GM21737 (cell line): Measurements from ENCODE around the gene XPR1.
A peak's percentile ranks its signal among the peaks of the same experiment; 100 is the strongest.

Source experiments
- ATAC-seq: cut with Tn5 transposase; IDR thresholded peaks from one replicate; pipeline ENCODE4 v1.9.1; 2021; ENCODE audit warnings: mild to moderate bottlenecking, moderate library complexity; ENCODE audit not compliant: unreplicated experiment

Gene XPR1

DNA sequence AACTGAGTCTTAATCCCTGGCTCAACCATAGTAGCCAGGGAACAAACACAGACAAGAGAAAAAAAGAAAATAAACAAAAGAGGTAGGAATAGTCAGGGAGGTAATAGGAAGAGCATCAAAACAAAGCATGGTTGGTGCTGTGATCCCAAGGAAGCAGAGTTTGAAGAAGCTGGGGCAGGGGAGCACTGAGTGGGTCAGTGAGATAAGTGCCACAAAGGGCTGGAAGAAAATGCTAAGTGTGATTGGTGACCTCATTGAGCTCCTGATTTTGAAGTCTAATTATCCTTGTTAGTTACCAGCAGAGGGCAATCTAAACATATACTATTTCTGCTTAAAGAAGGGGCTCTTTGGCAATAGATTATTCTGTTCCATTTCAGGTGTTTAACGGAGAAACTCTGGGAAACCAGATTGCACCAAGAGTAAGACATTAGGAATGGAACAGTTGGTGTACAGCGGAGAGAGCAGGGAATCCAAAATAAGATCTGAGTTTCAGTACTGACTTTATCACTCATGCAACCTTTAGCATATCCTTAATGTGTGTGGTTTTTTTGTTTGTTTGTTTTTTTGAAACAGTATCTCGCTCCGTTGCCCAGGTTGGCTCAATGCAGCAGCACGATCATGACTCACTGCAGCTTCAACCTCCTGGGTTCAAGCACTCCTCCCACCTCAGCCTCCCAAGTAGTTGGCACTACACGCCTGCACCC lies 250.1 kb downstream of the XPR1 start:
- no peak for ATAC-seq

DNA sequence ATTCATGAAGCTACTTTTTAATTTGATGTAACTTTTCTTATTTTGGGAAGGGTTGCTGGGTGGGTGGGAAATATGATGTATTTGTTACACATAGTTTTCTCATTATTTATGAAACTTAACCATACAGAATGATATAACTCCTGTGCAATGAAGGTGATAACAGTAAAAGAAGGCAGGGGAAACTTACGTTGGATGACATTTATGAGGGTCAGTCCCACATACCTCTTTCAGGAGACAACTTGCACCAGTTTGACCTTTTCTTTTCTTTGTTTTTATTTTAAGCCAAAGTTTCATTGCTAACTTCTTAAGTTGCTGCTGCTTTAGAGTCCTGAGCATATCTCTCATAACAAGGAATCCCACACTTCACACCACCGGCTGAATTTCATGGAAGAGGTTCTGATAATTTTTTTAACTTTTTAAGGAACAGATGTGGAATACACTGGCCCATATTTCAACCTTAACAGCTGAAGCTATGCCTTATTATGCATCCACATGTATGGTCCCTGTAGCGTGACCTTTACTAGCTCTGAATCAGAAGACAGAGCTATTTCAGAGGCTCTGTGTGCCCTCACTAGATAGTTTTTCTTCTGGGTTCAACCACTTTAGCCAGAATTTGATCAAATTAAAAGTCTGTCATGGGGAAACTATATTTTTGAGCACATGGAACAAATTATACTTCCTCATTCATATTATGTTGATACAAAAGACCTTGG lies 252.9 kb downstream of the XPR1 start:
- no peak for ATAC-seq

DNA sequence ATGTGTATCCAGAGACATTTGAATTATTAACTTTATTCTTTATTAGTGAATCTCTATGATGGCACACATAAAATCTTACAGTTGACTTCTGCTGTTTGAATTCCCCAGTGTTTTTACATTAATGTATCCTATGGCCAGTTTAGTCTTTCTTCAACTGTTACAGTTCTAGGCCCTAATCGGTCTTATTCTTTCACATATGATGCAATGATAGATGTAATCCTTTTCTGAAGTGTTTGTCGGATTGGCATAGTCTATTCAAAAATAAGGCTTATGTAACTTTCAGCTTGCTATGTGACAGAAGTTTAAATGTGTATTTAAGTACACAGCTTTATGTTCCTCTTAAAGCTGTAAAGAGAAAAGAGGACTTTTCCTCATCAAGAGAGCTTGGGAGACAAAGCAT lies 254.5 kb downstream of the XPR1 start:
- no peak for ATAC-seq

DNA sequence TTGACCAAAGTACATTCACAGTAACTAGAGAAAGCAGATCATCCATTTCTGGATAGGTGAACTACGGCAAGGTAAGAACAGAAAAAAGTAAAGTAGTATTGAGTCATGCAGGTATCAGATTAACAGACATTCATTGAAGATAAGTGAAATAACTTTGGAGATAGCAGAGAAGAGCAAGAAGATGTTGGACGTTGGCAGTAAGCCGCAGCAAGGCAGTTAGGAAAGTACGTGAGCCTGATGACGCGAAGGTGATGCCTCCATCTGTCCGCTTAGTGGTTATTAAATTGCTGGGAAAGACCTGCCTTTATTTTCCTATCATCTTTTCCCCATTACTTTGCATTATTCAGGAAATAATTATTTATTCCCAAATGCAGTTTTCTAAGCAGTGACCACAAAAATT lies 256.0 kb downstream of the XPR1 start:
- ATAC-seq = no peak

DNA sequence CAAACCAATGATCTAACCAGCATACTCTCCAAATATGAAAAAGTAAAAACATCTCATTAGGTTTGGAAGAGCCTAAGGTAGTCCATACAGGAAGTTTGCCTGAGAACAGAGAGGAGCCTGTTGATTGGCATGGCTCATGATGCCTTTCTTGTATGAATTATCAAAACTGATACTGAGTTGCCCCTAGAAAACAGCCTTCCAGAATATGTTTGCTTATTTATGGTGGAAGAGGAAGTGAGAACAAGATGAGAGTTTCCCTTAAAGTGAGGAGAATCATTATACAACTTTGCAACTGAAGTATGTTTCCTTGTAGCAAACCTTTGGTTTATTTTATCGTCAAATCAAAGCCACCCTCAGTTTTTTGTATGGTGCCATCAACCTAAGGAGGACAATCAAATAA lies 257.0 kb downstream of the XPR1 start:
- peak; percentile 83 for ATAC-seq

DNA sequence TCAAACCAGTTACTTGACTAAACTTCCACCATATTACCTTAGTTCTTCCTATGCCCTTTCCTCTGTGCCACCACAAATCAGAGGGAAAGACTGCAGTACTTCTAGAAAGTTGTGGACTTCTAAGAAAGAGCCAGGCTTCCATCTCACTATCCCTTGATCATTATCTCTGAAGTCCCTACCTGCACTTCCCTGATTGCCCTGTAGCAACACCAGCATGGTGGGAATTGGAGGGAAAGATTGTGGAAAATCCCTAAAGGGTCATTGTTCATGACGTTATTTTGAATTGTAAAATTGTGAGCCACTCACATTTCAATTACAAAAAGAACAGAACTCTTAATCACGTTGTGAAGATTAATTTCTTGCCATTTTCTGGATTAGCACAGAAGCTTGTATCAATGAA lies 257.5 kb downstream of the XPR1 start:
- ATAC-seq = no peak

DNA sequence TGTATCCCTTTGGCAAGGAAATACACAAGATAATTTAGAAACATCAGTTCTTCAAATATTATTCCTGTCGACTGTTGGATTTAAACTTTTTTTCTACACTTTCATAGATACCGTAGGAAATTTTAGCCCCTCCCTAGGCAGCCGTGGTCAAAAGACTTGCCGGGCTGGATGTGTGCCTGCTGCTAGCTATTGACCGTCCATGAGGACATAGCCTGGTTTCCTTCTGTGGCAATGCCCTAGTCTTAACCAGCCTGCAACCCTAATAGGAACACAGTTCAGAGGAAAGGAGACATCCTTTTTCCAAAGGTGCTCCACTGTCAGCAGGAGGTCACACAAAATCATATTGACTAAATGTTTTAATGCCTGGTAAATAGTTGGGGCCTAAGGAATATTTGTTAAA lies 260.4 kb downstream of the XPR1 start:
- no peak for ATAC-seq

DNA sequence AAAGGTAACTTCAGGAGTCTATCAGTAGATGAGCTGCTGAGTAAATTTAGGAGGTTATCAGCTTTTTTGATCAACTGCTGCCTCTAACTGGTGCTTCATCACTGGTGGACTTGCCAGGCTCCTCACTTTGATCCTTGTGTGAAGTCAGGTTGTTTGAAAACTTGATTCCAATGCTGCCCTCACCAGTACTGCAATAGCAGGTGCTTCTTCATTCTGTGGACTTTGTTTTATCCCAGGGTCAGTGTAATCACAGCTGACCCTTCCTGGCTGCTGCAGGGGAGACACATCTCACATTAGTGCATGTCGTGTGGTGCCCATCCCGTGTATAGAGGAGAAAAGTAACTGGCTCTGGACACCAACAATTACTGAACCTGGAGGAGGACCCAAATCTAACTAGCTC lies 260.9 kb downstream of the XPR1 start:
- ATAC-seq = no peak

DNA sequence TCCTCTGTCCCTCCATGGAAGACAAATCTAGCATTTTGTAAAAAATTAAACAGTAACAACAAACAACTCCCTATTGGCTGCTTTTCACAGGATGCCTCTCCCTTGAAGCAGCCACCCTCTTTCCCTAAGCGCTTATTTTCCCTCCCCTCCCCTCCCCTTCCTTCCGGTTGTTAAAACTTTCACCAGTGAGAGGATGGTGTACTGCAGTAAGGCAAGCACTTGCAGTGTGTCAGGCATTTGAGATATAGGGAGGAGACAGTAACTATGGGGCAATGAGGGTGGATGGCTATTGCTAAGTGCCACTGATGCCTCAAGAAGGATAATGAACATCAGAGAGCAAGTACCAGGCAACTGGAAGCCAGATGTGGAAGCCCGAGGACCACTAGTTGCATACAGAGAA lies 261.8 kb downstream of the XPR1 start:
- no peak for ATAC-seq

DNA sequence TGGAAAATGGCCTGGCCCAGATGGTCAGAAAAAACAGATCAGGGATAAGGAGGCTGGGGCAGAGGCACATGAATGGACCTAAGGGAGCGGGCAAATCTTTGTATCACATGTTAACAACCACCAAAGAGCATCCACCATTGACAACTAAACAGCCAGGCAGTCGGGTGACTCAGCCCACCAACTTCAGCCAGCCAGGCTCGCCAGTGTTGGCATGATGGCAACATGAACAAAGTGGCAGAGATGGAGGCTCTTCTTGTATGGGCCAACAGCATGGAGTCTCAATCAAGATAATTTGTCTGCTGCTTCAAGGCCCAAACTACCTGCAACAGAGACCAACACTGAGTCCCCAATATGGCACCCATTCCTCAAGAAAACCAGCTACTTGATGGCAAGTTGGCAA lies 264.3 kb downstream of the XPR1 start:
- no peak for ATAC-seq

DNA sequence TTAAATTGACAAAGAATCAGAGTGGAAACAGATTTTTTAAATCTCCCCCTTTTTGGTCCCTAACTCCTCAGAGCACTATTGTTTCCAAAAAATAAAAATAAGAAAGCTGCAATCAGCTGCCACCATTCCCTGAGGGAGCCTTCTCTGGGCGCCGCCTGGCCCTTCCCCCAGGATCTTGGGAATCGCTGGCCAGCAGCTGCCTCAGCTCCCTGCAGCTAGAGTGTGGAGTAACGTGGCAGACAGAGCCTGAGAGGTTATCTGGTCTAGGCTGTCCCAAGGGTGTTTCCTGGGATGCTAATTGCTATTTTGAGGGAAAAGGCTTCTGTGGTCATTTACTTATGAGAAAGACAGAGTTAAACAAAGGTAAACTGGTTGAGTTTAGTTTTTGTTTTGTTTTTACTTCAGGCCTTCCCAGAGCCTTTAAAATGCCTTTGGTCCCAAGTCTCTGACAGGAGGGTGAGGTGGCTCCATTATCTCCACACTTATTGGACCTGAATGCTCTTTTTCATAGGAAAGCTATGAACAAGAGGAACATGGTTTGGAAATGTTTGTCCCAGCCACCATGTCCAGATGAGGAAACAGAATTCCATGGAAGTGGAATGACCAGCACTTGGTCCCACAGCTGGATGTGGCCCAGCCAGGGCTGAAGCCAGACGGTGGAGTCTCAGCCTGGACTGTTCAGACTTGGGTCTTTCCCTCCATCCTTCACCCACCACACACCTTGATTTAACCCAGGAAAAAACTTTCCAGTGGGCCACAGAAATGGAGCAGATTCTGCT lies 266.8 kb downstream of the XPR1 start:
- ATAC-seq = no peak

DNA sequence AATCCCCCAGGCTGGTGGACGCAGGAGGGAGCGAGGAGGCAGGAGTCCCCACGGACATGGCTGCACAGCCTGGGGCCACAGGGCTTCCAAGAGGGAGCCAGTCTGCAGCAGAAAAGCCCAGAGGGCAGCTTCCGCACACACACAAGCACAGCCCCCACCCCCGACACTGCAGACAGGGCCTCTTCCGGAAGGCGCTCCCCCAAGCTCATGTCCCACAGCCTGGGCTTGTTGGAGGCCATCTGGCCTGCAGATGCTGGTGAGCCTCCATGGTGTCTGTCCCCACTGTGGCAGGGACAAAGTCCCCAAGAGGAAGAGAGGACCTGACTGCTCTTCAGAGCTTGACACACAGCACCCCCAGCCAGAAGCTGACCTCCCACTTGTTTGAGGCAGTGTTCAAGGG lies 267.4 kb downstream of the XPR1 start:
- ATAC-seq = no peak

DNA sequence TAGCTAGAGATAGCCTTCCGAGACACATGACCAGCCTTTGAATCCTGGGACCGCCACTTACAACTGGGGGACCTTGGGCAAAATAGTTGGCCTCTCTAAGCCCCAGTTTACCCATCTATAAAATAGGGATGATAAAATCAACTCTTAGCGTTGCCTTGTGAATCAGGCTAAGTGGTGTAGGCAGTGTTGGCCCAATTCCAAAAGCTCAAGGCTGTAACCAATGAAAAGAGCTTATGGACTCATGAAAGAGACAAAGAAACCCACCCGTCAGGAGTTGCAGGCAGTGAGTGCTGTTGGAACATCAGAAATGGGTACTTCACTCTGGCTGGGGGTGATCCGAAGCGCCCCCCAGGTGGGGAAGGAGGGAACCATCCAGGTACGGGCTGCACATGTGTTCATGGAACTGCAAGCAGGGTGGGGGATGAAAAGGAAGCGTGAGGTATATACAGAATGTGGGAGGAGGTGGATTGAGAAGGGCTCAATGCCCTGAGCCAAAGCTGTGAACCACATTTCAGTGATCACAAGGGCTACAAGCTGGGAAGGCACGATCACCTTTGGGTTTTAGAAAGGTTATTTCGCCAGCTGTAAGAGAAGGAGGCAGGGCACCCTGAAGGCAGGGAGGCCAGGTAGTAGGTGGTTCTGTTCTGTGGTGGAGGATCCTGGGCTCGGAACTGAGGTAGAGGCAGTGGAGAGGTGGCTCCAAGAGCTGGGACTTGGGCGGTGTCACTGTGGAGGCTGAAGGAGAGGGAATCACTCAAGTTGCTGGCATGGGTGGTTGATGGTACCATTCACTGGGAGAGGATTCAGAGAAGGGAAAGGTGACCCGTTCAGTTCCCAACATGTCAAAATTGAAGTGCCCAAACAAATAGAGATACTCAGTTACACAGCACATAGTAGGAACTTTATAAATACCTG lies 269.5 kb downstream of the XPR1 start:
- ATAC-seq = no peak

DNA sequence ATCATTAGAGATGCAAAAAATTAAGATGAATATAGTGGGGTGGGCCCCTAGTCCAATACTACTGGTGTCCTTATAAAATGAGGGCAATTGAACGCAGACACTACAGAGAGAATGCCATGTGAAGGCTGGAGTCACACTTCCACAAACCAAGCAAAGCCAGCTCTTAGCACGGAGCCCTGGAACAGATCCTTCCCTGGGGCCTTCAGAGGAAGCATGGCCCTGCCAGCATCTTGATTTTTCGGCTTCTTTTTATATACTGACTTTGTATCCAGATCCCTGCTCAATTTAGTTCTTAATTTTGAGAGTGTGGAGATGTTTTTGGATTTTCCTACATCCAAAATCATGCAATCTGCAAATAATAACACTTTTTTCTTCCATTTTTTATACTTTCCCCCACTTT lies 270.7 kb downstream of the XPR1 start:
- no peak for ATAC-seq

DNA sequence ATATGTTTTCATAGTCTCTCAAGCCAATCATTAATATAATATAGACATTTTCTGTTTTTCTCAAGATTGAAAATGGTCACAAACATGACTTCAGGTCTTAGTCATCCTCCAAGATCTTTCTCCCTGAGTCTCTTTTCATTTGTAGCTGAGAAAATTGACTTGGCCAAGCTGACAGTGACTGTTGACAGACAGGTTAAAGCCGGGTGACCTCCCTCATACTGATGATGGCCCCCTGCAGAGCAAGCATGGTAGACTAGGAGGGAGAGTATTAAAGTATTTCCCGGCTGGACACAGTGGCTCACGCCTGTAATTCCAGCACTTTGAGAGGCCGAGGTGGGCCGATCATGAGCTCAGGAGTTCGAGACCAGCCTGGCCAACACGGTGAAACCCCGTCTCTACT lies 274.1 kb downstream of the XPR1 start:
- no peak for ATAC-seq

DNA sequence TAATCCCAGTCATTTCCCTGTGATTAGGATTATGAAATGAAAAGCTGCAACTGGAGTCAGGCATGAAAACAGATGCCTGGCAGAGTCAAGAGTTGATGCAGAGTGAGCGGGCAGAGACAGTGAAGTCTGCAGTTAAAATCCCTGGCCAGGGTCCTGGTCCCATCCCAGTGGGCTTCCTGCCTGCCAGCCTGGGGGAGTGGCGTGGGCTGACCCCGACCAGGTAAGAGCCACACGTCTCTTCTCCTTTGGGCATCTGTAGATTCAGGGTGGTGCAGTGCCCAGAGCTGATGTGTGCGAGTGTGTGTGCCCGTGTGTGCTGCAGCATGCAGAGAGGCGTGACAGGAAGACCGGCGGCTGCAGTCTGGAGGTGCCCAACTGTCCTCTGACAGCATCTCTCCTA lies 274.7 kb downstream of the XPR1 start:
- ATAC-seq = no peak

DNA sequence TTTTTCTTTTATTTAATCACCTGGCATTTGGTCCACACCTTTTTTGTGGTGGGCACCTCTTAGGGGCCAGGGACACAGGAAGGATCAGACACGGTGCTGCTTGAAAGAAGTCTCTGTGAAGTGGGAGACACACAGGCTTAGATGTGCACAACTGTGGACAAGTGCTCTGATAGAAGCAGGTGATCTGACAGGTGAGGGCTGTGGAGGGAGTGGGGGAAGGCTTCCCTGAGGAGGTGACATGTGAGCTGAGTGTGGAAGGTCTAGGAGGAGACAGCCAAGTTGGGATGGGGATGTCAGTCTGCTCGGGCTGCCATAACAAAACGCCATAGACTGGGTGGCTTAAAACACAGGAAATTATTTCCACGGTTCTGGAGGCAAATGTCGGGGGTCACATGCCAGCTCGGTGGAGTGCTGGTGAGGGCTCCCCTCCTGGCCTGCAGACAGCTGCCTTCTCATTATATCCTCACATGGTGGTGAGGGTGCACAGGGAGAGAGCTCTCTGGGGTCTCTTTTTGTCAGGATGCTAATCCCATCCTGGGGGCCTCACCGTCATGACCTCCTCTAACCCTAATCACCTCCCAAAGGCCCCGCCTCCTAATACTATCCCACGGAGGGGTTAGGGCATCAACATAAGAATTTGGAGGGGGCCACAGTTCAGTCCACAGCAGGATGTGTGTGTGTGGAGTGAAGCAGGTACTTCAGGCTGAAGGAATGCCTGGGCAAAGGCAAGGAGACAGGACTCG lies 275.7 kb downstream of the XPR1 start:
- ATAC-seq = no peak

DNA sequence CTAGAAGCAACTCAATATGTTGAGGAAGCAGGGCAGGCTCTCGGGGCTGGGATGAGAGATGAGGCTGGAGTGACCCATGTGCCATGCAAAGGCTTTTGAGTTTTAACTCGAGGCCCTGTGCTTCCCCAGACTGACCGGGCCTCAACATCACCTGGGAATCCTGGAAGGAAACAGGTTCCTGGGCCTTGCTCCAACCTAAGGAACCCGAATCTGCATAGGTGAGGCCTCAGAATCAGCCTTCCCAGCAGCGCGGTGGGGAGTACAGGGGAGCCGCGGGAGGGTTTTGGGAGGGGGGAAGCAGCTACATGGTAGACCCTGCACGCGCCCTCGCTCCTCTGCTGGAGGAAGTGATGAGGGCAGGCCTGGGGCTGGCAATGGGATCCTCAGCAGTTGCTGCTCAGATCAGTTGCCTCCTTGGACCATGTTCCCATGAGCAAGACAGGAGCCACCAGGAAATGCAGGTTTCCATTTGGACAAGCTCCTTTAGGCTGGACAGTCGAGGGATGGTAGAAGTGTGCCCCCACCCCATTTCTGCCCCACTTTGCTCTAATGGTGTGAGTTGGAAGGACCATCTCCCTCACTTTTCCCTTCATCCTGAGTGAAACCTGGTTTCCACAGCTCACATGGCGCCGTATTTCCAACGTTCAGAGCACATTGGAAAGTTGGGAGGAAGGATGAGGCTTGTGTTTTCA lies 276.4 kb downstream of the XPR1 start:
- ATAC-seq = no peak

DNA sequence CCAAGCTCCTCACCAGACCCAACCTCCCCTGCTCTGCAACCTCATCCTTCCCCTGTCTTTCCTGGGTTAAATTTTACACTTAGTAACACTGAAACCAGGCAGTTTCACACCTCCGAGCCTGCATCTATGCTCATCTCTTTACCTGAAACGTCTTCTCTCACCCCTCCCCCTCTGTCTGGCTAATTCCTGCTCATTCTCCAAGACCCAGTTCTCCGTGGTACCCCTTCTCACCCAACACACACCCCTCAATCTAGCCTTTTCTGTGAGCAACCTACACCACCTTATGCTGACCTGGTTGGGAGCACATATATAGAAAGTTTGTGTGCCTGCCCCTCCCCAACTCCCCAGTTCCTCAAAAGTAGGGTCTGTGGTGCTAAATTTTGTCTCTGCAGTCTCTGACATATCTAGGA lies 277.2 kb downstream of the XPR1 start:
- ATAC-seq = peak; percentile 45
